IPS DF 4.7 (cell line): ENCODE results near the gene HSF5.

ENCODE experiments used
- DNase-seq: peaks from one replicate; pipeline ENCODE4 v3.0.0-alpha.2; 2013; ENCODE audit warnings: low spot score; ENCODE audit errors: extremely low read depth

HSF5 gene

GRCh38 chr17:58370309-58370708 is 117.9 kb downstream of the HSF5 start:
- no peak for DNase-seq
